ENCODE measurements around the gene HSPB9.

HSPB9 gene, protein sequence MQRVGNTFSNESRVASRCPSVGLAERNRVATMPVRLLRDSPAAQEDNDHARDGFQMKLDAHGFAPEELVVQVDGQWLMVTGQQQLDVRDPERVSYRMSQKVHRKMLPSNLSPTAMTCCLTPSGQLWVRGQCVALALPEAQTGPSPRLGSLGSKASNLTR

GRCh38 chr17:42122371-42123303 is at the start of gene HSPB9:
HSPB9 (plus strand) TSS chr17:42122804; CDS start chr17:42122851, 47 bp downstream.
- no peak for DNase-seq (ENCODE audit: low read depth)

DNA sequence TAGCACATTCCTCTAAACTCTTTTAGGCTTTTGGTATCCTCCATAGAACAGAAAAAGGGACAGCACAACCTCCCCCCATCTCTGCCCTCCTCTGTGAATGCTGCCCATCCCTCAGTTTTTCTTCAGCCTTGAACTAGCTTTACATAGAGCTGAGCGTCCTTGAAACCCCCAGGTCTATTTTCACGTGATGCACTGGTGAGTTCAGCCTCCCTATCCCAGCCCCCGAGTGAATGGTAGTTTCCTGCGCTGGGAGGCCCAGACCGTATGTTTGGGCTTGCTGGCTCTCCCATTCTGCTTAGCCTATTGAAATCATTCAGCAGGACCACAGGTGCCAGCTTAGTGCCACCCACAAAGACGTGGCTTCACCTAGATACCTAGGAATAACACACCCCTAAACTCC is 46.8 kb upstream of the HSPB9 start:
- no peak for DNase-seq (ENCODE audit: low read depth)

DNA sequence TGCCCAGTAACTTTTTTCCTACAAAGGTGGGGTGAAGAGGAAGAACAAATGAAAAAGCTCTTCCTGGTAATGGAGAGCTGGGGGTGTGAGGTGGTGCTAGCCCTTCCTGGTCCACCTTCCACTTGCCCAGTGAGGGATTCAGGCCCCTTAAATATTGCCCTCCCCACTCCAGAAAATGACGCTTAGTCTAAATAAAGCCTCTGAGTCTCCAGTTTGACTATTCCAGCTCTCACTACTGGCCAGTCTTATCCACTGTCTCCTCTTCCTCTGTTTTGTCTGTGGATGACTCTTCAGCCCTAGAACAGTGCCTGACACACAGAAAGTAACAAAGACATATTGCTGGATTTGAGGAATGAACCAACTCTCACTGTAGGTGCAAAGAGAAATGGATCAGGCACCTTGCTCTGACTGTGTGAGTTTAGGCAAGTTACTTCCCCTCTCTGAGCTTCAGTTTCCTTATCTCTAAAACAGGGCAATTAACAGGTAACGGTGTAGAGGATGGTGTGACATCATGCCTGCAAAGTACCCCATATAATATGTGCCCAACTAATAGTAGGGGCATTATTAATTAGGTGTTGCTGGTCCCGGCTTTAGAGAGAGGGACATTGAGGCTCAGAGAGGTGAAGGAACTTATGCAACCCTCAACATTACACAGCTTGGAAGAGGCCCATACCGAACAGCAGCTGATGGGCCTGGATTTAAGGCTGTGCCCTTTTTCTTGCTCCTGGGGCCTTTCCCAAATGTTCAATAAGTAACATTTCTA is 45.6 kb upstream of the HSPB9 start:
- DNase-seq (ENCODE audit: low read depth) = no peak

DNA sequence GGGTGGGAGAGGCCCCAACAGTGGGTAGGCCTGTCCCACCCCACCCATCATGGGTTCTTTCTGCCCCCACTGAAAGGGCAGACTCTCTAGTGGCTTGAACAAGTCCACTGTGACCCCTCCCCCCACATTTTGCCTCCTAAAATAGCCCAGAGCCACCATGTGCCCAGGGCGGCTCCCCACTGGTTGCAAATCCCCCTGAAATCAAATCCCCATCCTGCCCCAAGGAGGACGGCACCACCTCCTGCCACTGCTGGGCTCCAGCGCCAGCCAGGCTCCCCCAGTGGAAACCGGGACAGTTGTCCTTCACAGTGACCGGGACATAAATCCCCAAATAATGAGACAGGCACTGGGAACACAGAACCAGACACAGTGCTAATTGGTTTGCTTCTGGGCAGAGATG is 44.8 kb upstream of the HSPB9 start:
- DNase-seq (ENCODE audit: low read depth) = no peak

GRCh38 chr17:42078396-42079043 is 44.1 kb upstream of the HSPB9 start:
- no peak for DNase-seq (ENCODE audit: low read depth)

- no peak for DNase-seq (ENCODE audit: low read depth)
Measured at GRCh38 chr17:42079541-42079940, 43.1 kb upstream of the HSPB9 start.

DNA sequence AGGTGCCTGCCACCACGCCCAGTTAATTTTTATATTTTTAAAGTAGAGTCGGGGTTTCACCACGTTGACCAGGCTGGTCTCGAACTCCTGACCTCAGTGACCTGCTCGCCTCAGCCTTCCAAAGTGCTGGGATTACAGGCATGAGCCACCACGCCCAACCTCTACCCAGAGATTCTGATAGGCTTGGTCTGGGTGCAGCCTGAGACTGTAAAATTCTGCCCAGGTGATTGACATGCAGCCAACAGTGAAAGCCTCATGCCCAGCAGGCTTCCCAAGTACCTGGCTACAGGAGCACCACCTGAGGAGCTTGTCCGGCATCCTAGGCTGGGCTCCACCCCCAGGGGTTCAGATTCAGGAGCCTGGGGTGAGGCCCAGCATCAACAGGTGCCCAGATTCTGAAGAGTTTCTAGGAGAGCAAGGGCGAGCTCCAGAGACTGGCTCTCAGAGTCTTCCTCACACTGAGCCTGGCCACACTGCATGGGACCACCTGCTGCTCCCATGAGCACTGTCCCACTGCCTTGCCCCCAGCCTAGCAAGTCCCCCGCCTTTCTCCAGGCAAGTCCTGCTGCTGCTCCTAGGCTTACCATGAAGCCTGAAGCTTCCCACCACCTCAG is 41.0 kb upstream of the HSPB9 start:
- no peak for DNase-seq (ENCODE audit: low read depth)

- DNase-seq (ENCODE audit: low read depth) = no peak
Measured at GRCh38 chr17:42087042-42087701, 35.4 kb upstream of the HSPB9 start.

DNA sequence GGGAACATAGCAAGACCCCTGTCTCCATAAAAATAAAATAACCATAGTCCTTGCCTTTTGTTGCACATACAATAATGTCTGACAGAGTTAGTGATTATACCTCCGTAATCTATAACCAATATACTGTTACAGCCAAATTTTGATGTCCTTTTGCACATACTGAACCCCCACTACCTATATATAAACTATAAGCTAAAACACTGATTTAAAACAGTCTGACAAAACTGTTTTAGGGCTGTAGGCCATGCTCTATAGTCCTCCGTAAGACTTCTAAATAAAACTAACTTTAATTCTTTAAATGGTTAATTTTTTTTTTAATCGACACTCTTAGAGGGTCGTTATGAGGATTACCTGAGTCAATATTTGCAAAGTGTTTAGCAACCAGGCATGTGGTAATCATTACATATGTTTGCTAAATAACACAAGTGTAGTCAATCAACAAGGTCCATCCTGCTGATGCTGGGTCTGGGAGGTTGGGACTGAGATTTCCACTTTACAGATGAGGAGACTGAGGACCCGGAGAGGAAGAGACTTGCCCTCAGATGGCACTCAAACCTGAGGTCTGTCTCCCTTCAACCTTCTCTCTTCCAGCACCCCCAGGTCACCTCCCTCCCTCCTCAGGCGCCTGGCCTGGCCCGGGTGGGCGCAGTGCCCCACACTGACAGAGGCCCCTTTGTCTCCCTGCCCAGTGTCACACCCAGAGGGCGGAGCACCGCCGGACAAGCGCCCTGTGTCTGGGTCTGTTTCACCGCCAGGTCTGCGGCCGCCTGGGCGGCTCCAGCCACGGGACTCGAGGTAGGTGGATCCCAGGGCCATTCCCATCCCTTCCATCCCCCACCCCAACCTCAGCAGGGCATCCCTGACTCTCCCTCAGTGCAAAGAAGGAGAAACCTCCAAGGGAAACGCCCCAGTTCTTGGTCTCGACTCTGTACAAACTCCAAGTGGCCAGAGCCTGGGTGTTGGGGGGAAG is 34.6 kb upstream of the HSPB9 start:
- no peak for DNase-seq (ENCODE audit: low read depth)

- no peak for DNase-seq (ENCODE audit: low read depth)
Measured at GRCh38 chr17:42088736-42089135, 33.9 kb upstream of the HSPB9 start.

GRCh38 chr17:42090964-42091790 is 31.4 kb upstream of the HSPB9 start:
- no peak for DNase-seq (ENCODE audit: low read depth)

DNA sequence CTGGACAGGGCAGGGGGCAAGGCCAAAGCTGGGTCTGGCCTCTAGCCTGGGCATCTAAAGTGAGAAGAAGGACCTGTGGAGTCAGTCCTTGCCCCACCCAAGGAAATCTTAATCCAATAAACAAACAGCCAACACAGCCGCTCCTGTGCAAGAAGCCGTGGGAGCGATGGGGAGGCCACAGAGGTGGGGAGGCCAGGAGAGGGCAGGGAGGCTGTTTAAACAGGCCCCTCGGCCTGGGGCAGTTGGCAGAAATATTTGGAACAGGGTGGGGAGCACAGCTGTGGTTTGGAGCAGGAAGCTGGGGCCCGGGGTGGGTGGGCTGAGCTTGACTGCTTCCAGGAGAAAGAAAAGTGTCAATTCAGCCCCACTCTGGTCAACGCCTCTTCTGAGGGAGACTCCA is 29.7 kb upstream of the HSPB9 start:
- DNase-seq (ENCODE audit: low read depth) = no peak

- no peak for DNase-seq (ENCODE audit: low read depth)
Measured at GRCh38 chr17:42094375-42095069, 28.1 kb upstream of the HSPB9 start.

GRCh38 chr17:42096360-42097111 is 26.1 kb upstream of the HSPB9 start:
- no peak for DNase-seq (ENCODE audit: low read depth)

GRCh38 chr17:42097691-42098631 is 24.6 kb upstream of the HSPB9 start, which contains the start of gene ZNF385C:
ZNF385C (minus strand) TSS chr17:42098473; CDS start chr17:42063056, 35,417 bp downstream.
- no peak for DNase-seq (ENCODE audit: low read depth)

DNA sequence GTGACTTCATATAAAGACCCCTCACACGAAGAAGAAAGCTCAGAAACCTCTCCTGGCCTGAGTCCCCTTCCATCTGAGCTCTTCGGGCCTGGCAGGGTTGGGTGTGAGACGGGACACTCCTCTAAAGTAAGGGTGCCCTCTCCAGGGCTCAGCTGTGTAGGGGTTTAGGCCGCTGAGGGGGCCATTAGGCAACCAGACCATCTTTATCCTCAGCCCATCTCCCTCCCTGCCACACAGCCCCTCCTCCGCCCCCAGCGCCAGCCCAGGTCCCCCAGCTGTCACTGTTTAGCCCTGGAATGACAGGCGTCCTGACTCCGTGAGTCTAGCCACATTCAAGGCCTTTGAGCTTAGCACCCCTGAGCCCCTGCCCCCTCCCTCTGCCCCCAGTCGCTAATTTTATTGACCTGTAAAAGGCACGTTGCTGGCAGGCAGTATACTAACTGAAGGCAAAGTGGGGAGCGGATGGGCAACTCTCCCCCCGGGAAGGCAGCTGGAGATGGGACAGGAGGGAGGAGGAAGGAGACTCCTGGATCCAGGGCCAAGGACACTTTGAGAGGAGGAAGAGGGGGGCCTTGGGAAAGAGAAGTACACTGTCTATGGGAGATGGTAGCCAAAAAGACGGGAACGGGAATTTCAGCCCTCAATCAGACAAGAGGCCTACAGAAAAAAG is 23.7 kb upstream of the HSPB9 start:
- no peak for DNase-seq (ENCODE audit: low read depth)
